ENCODE data around the gene CNP.
A peak's percentile ranks its signal among the peaks of the same experiment; 100 is the strongest.

The CNP gene

GRCh38 chr17:41957869-41958439 lies 8.6 kb upstream of the CNP start:
- no peak for DNase-seq (ENCODE audit: low read depth, low spot score)
- no peak for TF ChIP-seq CTCF (IDR thresholded peaks at IDR 0.05; ENCODE audit: low read depth, low read length)
- H3K4me3 ChIP-seq (ENCODE audit: low read depth, low read length): no peak overlapping the region
- in situ Hi-C loops (cut with HindIII; ENCODE audit: low sequenced_read_pairs): no loop called here

GRCh38 chr17:41959030-41959335 lies 7.6 kb upstream of the CNP start:
- in situ Hi-C loops (cut with HindIII; ENCODE audit: low sequenced_read_pairs): no loop called here
- no peak for TF ChIP-seq CTCF (IDR thresholded peaks at IDR 0.05; ENCODE audit: low read depth, low read length)
- no peak for DNase-seq (ENCODE audit: low read depth, low spot score)
- no peak overlapping the region for H3K4me3 ChIP-seq (ENCODE audit: low read depth, low read length)

GRCh38 chr17:41959336-41960095 lies 7.1 kb upstream of the CNP start:
- in situ Hi-C loops (cut with HindIII; ENCODE audit: low sequenced_read_pairs): no loop called here

GRCh38 chr17:41962111-41962510 lies 4.5 kb upstream of the CNP start:
- DNase-seq (ENCODE audit: low read depth, low spot score): no peak
- H3K4me3 ChIP-seq (ENCODE audit: low read depth, low read length): no peak overlapping the region
- in situ Hi-C loops (cut with HindIII; ENCODE audit: low sequenced_read_pairs): no loop called here
- TF ChIP-seq CTCF (IDR thresholded peaks at IDR 0.05; ENCODE audit: low read depth, low read length): no peak

More at GRCh38 chr17:41959336-41960095, 7.1 kb upstream of the CNP start:
- peak; percentile 50 for DNase-seq (ENCODE audit: low read depth, low spot score)
- peak; percentile 56 for TF ChIP-seq CTCF (IDR thresholded peaks at IDR 0.05; ENCODE audit: low read depth, low read length)
- H3K4me3 ChIP-seq (ENCODE audit: low read depth, low read length): no peak overlapping the region

- in situ Hi-C loops (cut with HindIII; ENCODE audit: low sequenced_read_pairs): no loop called here
Measured at GRCh38 chr17:41962768-41963434, 3.7 kb upstream of the CNP start.

More at GRCh38 chr17:41962768-41963434, 3.7 kb upstream of the CNP start:
- peak; percentile 88 for TF ChIP-seq CTCF (IDR thresholded peaks at IDR 0.05; ENCODE audit: low read depth, low read length)
- no peak overlapping the region for H3K4me3 ChIP-seq (ENCODE audit: low read depth, low read length)
- peak; percentile 59 for DNase-seq (ENCODE audit: low read depth, low spot score)
